Panc1 (cell line): Measurements from ENCODE around the gene UNCX.

Source experiments
- CTCF ChIP-seq: fragments of 450-650 bp; IDR thresholded peaks from 2 replicates; pipeline ENCODE4 v1.5.1; 2017; ENCODE audit warnings: mild to moderate bottlenecking
- REST ChIP-seq, 2 experiments: IDR thresholded peaks; 2 replicates each; pipeline ENCODE4 v1.6.1; 2011 to 2012; ENCODE audit warnings: low read depth in 2 of 2, control low read depth in 1 of 2, low read length in 1 of 2, mild to moderate bottlenecking in 1 of 2, moderate library complexity in 1 of 2; ENCODE audit not compliant: insufficient read depth in 1 of 2
- SIN3A ChIP-seq: IDR thresholded peaks from 2 replicates; pipeline ENCODE4 v1.6.1; 2012; ENCODE audit warnings: low read depth, mild to moderate bottlenecking, low read length, moderate library complexity, borderline replicate concordance; ENCODE audit not compliant: insufficient read depth

GRCh38 chr7:1211611-1212010 is 21.1 kb upstream of the UNCX start:
- TF ChIP-seq CTCF (no peak), REST (IDR thresholded peaks at IDR 0.05; ENCODE audit: insufficient read depth in 1 of 2, low read depth in 2 of 2, low read length in 1 of 2) (no peak), SIN3A (no peak)
